Stimulated activated CD8-positive, alpha-beta memory T cell treated with anti-CD3 and anti-CD28 coated beads, Interleukin-2, amount 100 ng/mL, for 48 hours (primary cell): ENCODE data around the gene EXOC5.
"Not testable (repeated sequence)": the region's sequence is repeated elsewhere in the genome, so short reads cannot be mapped to it uniquely, and the experiment has no call there.

Source experiments
- DNase-seq, 2 donors: peaks; one replicate each; pipeline ENCODE4 v3.0.0-alpha.2; 2020; ENCODE audit warnings: low read depth in 2 of 2

The EXOC5 gene

GRCh38 chr14:57268161-57269069, at the start of gene EXOC5, which contains the start of gene AP5M1:
Gene EXOC5, minus strand, starts transcription at chr14:57268905. Its CDS starts 257 bp downstream, at chr14:57268648.
Gene AP5M1, plus strand, starts transcription at chr14:57268971. Its CDS starts 344 bp downstream, at chr14:57269315.
- DNase-seq, result peak; percentile 84 to 86

GRCh38 chr14:57317248-57317833, 48.6 kb upstream of the EXOC5 start:
- peak; percentile 42 to 50 for DNase-seq

- DNase-seq, result no peak
Measured at GRCh38 chr14:57314396-57315089, 45.8 kb upstream of the EXOC5 start.

- DNase-seq, result no peak
Measured at GRCh38 chr14:57302883-57303282, 34.2 kb upstream of the EXOC5 start.

- DNase-seq, result no peak
Measured at GRCh38 chr14:57299511-57299910, 30.8 kb upstream of the EXOC5 start.

- DNase-seq, result no peak
Measured at GRCh38 chr14:57297852-57298251, 29.1 kb upstream of the EXOC5 start.

- DNase-seq, result no peak
Measured at GRCh38 chr14:57295239-57295638, 26.5 kb upstream of the EXOC5 start.

GRCh38 chr14:57293866-57294837, 25.4 kb upstream of the EXOC5 start:
- DNase-seq, result no peak

- no peak for DNase-seq
Measured at GRCh38 chr14:57291692-57292647, 23.3 kb upstream of the EXOC5 start.

- DNase-seq, result no peak
Measured at GRCh38 chr14:57290751-57291150, 22.0 kb upstream of the EXOC5 start.

- no peak for DNase-seq
Measured at GRCh38 chr14:57287745-57288144, 19.0 kb upstream of the EXOC5 start.

- no peak for DNase-seq
Measured at GRCh38 chr14:57277062-57277461, 8.4 kb upstream of the EXOC5 start.

- DNase-seq, result no peak
Measured at GRCh38 chr14:57275023-57275664, 6.4 kb upstream of the EXOC5 start.

GRCh38 chr14:57274551-57274950, 5.8 kb upstream of the EXOC5 start:
- DNase-seq, result no peak

- DNase-seq, result no peak
Measured at GRCh38 chr14:57273236-57273635, 4.5 kb upstream of the EXOC5 start.

- DNase-seq, result no peak
Measured at GRCh38 chr14:57266065-57266464, 2.6 kb downstream of the EXOC5 start.

GRCh38 chr14:57262117-57262516, 6.6 kb downstream of the EXOC5 start:
- DNase-seq, result no peak

GRCh38 chr14:57261604-57262003, 7.1 kb downstream of the EXOC5 start:
- no peak for DNase-seq

- no peak for DNase-seq
Measured at GRCh38 chr14:57259672-57260071, 9.0 kb downstream of the EXOC5 start.

GRCh38 chr14:57258221-57258620, 10.5 kb downstream of the EXOC5 start:
- DNase-seq, result not testable (repeated sequence)
